GM19438 (cell line): ENCODE data around the gene BYSL.

Experiments used
- ATAC-seq: cut with Tn5 transposase; IDR thresholded peaks from one replicate; pipeline ENCODE4 v1.9.1; 2021; ENCODE audit warnings: low read depth; ENCODE audit not compliant: unreplicated experiment

The BYSL gene, protein sequence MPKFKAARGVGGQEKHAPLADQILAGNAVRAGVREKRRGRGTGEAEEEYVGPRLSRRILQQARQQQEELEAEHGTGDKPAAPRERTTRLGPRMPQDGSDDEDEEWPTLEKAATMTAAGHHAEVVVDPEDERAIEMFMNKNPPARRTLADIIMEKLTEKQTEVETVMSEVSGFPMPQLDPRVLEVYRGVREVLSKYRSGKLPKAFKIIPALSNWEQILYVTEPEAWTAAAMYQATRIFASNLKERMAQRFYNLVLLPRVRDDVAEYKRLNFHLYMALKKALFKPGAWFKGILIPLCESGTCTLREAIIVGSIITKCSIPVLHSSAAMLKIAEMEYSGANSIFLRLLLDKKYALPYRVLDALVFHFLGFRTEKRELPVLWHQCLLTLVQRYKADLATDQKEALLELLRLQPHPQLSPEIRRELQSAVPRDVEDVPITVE

DNA sequence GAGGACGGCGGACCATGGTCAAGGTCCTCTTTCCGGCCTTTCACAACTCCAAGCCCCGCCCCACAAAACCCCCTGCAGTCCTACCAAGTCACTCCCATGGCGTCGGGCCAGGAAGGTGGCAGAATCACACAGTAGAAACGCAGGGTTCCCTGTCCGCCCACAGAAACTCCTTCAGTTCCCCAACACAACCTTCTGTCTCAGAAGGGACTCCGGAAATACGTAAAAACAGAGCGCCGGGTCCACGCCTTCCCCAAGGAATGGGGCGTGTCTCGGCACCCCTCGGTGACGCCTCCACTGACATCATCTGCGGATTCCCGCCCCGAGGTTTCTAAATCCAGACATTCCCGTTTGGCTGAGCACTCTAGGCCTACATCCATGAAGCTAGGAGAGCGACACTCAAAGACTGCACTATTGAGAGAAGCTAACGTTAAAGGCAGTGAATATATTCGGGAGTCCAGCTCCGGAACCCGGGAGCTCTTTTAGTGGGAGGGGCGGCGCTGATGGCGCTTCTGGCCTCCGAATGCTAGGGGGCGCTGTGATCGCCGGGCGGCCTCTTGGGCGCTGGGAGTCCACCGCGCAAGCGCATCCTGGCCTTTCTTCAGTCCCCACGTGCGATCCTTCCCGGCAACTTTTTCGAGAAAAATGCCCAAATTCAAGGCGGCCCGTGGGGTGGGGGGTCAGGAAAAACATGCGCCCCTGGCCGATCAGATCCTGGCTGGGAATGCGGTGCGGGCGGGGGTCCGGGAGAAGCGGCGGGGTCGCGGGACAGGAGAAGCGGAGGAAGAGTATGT, at the start of gene BYSL, which contains the start of gene MED20:
Gene BYSL (plus strand): TSS at position 579 of the 791 bp plus-strand sequence. CDS start 64 bp downstream, at position 643.
Gene MED20 (minus strand): TSS at position 219 of the 791 bp plus-strand sequence. CDS start 121 bp downstream, at position 98.
- peak; percentile 91 for ATAC-seq

DNA sequence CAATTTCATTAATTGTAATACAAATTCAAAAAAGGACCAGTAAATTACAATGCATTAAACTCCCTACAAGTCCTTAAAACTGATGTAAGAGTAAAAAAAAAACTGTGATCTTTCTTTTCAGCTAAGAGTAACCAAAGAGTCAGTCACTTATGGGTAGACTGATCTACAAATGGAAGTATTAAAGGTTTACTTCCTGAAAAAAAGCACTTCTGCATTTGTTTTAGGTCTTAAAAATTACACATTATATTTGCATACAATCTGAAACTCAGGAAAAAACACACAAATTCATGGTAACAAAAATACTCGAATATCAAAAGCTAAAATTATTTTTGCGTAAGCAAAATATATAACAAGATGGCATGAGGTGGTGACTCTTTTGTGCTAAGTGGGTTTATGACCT, 49.6 kb upstream of the BYSL start:
- no peak for ATAC-seq

- ATAC-seq = no peak
Observed at GRCh38 chr6:41872147-41872546, 49.2 kb upstream of the BYSL start.

- ATAC-seq = no peak
Observed at GRCh38 chr6:41874741-41875140, 46.6 kb upstream of the BYSL start.

DNA sequence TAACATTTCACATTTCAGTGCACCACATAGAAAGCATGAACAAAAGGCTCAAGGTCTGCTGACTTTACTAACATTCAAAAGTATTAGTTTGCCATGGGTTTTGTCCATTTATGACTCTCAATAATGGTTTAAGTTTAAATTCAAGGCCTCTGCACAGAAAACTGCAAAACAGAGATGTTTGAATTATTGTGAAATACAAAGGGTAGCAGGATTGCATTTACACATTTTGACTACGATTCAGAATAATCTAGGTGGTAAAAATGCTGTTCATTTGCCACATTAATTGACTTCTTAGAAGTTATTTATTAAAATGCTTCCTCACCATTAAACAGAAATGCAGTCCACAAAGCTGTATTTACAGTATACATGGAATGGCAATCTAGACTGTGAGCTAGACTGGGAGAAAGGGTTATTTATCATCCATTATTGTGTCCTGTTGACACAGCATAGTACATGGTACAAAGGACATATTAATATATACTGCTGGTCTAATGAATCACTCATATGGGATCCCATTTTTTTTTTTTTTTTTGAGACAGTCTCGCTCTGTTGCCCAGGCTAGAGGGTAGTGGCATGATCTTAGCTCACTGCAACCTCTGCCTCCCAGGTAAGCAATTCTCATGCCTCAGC, 44.1 kb upstream of the BYSL start:
- no peak for ATAC-seq

GRCh38 chr6:41878246-41878645, 43.1 kb upstream of the BYSL start:
- no peak for ATAC-seq

GRCh38 chr6:41878961-41879405, 42.3 kb upstream of the BYSL start:
- ATAC-seq = no peak

GRCh38 chr6:41881506-41881905, 39.8 kb upstream of the BYSL start:
- ATAC-seq = no peak

DNA sequence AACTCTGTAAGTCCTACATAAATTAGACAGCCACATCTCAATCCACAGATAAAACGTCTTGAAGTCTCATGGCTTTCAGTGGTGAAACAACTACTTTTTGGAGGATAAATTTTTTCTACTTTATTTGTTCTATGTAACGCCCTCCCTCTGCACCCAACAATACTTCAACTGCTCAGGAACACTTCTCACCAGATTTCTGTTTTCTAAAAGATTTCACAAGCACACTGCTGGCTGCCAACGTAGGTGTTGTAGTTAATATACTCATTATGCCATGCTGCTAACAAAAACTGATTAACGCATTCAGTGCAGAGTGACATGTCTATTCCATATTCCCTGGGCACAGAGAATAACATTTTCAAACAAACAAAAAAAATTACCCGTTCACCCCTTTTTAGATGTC, 36.3 kb upstream of the BYSL start:
- ATAC-seq = no peak

- no peak for ATAC-seq
Observed at GRCh38 chr6:41885930-41886329, 35.4 kb upstream of the BYSL start.

- no peak for ATAC-seq
Observed at GRCh38 chr6:41887331-41887751, 34.0 kb upstream of the BYSL start.

- no peak for ATAC-seq
Observed at GRCh38 chr6:41892921-41893564, 28.3 kb upstream of the BYSL start.

DNA sequence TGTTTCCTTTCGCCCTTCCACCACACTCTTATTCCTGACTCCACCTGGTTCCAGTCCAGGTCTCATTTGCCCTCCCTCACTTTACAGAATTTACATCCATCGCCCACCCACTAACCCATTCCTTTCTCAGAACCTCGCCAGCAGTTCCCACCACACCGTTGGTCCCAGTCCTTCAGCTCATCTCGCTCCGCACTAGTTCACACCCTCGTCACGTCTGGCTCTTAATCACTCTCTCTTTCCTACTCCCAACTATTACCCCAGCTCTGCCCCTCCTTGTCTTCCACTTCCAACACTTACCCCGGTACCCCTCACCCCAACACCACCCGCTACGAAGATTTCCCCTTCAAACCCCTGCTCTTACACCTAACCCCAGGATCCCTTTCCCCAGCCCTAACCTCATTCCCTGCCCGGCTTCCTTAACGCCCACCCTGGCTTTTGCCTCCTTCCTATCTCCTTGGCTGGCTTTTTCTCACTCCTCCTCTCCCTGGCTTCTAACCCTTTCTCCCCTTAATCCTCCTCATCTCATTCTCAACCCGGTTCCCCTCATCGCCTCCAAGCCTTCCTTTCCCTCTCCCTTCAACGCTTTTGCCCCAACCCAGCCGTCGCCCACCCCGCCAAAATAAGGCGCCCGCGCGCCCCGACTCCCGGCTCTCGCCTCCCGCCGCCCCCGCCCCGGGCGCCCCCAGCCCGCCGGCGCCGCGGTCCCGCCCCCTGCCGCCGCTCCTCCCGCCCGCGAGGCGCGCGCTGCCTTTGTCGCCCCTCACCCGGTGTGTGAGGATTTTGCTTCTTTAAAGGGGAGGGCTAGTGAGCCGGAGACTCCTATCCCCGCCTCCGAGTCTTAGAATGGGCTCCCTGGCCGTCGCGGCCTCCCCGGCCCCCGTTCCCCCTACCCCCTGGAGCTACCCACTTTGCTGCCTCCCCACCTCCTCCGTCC, 26.7 kb upstream of the BYSL start:
- ATAC-seq = peak; percentile 35

DNA sequence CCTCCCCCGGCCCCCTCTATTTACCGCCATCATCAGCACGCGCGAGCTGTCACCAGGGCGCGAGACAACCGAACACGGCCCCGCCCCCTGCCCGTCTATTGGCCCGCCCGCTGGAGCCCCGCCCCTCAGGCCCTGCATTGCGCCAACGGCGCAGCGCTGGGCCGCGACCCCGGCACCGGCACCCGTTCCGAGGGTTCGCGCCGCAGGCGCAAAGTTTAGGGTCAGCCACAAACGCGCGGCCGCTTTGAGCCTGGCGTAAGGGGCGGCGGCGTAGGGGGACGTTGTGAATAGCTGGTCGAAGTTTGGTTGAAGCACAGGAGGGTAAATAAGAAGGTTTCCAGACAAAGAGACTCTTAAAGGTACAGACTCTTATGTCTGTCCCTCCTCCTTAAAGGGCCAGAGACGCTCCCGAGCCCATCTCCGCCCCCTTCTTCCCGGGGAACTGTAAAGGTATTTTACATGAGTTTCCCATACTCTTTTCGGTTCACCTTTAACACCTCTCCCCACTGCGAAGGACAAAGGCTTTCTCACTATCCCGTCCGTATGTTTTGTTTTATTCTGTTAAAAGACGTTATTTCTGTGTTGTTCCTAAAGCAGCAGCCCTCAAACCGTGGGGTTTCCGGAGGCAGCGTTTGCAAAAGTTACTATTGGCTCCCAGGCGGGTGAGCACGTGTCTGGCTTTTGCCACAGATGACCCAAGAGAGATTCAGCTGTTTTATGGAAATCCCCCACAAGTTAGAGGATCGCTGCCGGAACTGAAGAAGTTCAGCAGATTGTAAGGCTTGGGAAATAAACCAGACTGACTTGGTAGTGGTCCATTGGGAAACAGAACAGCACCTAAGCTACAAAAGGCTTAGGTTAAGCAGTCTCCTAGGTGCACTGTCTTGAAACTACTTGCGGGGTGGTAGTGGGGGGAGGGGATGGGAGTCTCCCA, 25.7 kb upstream of the BYSL start, which contains the start of gene USP49:
Gene USP49 (minus strand): TSS at position 76 of the 934 bp plus-strand sequence. CDS start 88,392 bp downstream, outside the sequence.
- ATAC-seq = peak; percentile 79

DNA sequence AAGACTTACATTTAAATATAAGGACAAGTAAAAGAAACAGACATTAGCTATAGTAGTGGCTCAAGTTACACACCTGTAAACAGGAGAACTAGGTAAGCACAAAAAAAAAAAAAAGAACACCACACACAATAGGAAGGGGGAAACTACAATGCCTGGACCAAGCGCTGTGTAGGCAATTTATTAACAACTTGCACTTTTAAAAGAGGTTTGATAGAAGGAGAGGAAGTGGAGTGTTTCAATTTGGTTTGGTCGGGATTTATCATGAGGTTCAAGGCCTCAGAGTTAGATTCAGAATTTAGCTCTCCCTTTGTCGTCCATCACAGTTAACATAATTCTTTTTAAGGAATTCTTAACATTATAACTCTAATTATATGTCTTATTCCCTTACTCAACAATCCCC, 25.0 kb upstream of the BYSL start:
- no peak for ATAC-seq

- ATAC-seq = no peak
Observed at GRCh38 chr6:41900861-41901260, 20.4 kb upstream of the BYSL start.

- no peak for ATAC-seq
Observed at GRCh38 chr6:41901882-41902519, 19.3 kb upstream of the BYSL start.

DNA sequence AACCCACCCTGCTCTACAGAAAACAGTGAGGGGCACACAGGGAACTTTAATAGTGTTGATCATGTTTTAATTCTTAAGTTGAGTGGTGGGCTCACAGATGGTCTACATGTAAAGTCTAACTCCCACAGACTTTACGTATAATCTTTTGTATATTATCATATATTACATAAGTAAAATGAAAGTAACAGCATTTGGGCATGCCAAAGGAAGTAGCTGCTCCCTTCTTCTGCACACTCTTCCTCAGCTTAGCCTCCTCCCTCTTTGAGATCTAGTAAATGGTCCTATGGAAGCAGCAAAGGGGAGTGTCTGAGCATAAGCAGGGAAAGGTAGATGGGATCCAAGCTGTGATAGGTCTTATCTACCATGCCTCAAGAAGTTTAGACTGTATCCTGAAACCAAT, 11.6 kb upstream of the BYSL start:
- ATAC-seq = no peak
